HepG2 (cell line): Measurements from ENCODE around the gene ACOX3. TPM values are rescaled to one million over a fixed set of nuclear protein-coding genes. Genes with fewer than 3 reads are reported as not detected.

ENCODE experiments used
- ATAC-seq: fragments of 200-7000 bp; cut with Tn5 transposase; 3 replicates; pipeline ENCODE4 v1.9.1; 2020; ENCODE audit warnings: mild to moderate bottlenecking, moderate library complexity
- BruUV-seq: library from RNA; stranded (reverse); fragments of 400-500 nt; replicated peaks from 2 replicates; lab custom pipeline; 2021; lab: Mats Ljungman, UMichigan
- CTCF ChIA-PET: fragments of 300-600 bp; formaldehyde crosslinking; extraction: SDS; loops from one replicate; lab custom pipeline; 2021; ENCODE audit warnings: low total read pairs, inconsistent platforms, low intra/inter-chr PET ratio; lab: Yijun Ruan, JAX
- POLR2A ChIA-PET: fragments of 350-600 bp; sonication (Branson Sonifier 250); formaldehyde crosslinking; loops from one replicate; lab custom pipeline; 2020; ENCODE audit warnings: antibody characterized with exemption, inconsistent platforms; lab: Yijun Ruan, JAX
- DNase-seq: peaks from one replicate; pipeline ENCODE4 v3.0.0-alpha.2; 2015; ENCODE audit warnings: low spot score
- FAIRE-seq: peaks from 3 replicates; lab custom pipeline; 2011; peaks lifted over from hg19 to GRCh38; lab: Jason Lieb, UNC
- H2AFZ ChIP-seq: one replicate; pipeline ENCODE4 v1.6.1; 2011; ENCODE audit warnings: low read length, inconsistent platforms
- H3K27ac ChIP-seq: fragments of 300-600 bp; 3 replicates; pipeline ENCODE4 v1.8.0; 2011; ENCODE audit warnings: mixed run types, mild to moderate bottlenecking, mixed read lengths, low read length, inconsistent platforms; ENCODE audit not compliant: insufficient read depth; ENCODE audit errors: extremely low read length
- H3K27me3 ChIP-seq, 2 experiments: fragments of 200-600 bp in 1 of 2; 2 replicates in 1 of 2; 3 replicates in 1 of 2; pipeline versions ENCODE4 v1.6.0 to v1.8.0; 2011; ENCODE audit warnings: low read length in 2 of 2, mild to moderate bottlenecking in 2 of 2, moderate library complexity in 2 of 2, inconsistent platforms in 1 of 2; ENCODE audit not compliant: insufficient read depth in 2 of 2, control insufficient read depth in 1 of 2
- H3K36me3 ChIP-seq, 2 experiments: fragments of 200-600 bp in 1 of 2; replicated peaks in 1 of 2; 2 replicates in 1 of 2; 3 replicates in 1 of 2; pipeline versions ENCODE4 v1.5.1 to v1.8.0; 2011; ENCODE audit warnings: low read length in 2 of 2, inconsistent platforms in 1 of 2; ENCODE audit not compliant: insufficient read depth in 2 of 2, control insufficient read depth in 1 of 2
- H3K4me1 ChIP-seq: 2 replicates; pipeline ENCODE4 v1.5.1; 2012; ENCODE audit warnings: low read length, inconsistent platforms; ENCODE audit not compliant: insufficient read depth
- H3K4me2 ChIP-seq: 2 replicates; pipeline ENCODE4 v1.6.0; 2011; ENCODE audit warnings: low read depth, low read length, inconsistent platforms
- H3K4me3 ChIP-seq, 3 experiments: fragments of 200-600 bp in 1 of 3; sonication (generic), shearing (Covaris generic) in 1 of 3; replicated peaks in 1 of 3; 2 replicates each; pipeline ENCODE4 v1.5.1; 2011 to 2016; ENCODE audit warnings: low read length in 3 of 3, inconsistent platforms in 2 of 3, low read depth in 2 of 3, mild to moderate bottlenecking in 2 of 3, control low read depth in 1 of 3, mixed read lengths in 1 of 3; ENCODE audit not compliant: insufficient read depth in 1 of 3
- H3K79me2 ChIP-seq: one replicate; pipeline ENCODE4 v1.6.1; 2011; ENCODE audit warnings: low read length, inconsistent platforms; ENCODE audit not compliant: insufficient read depth
- H3K9ac ChIP-seq: 2 replicates; pipeline ENCODE4 v1.6.0; 2011; ENCODE audit warnings: mild to moderate bottlenecking, low read depth, low read length, inconsistent platforms; ENCODE audit not compliant: insufficient read depth
- H3K9me3 ChIP-seq: 2 replicates; pipeline ENCODE4 v1.5.1; 2012; ENCODE audit warnings: mild to moderate bottlenecking, low read length
- H4K20me1 ChIP-seq: 2 replicates; pipeline ENCODE4 v1.6.0; 2011; ENCODE audit warnings: inconsistent platforms, mild to moderate bottlenecking, low read length, moderate library complexity; ENCODE audit not compliant: insufficient read depth
- CBFB ChIP-seq: sonication (generic); formaldehyde crosslinking; IDR thresholded peaks from 2 replicates; pipeline ENCODE4 v1.4.0; 2020; ENCODE audit warnings: missing genetic modification reagents
- EP300 ChIP-seq, 3 experiments: sonication (generic) in 1 of 3; formaldehyde crosslinking in 1 of 3; IDR thresholded peaks; 2 replicates each; pipeline versions ENCODE4 v1.5.1 to v1.6.1; 2011 to 2020; ENCODE audit warnings: low read depth in 2 of 3, low read length in 2 of 3, borderline replicate concordance in 1 of 3, improper control_type of control experiment in 1 of 3, mild to moderate bottlenecking in 1 of 3, missing genetic modification reagents in 1 of 3, moderate library complexity in 1 of 3
- IRX3 ChIP-seq: sonication (generic); formaldehyde crosslinking; IDR thresholded peaks from 2 replicates; pipeline ENCODE4 v1.8.1; 2023; ENCODE audit warnings: mild to moderate bottlenecking, low read depth, missing genetic modification reagents, borderline replicate concordance
- KLF6 ChIP-seq: IDR thresholded peaks from 2 replicates; pipeline ENCODE4 v1.8.0; 2016; ENCODE audit warnings: missing biosample characterization, missing genetic modification reagents
- MAFF ChIP-seq: IDR thresholded peaks from 2 replicates; pipeline ENCODE4 v1.6.1; 2011; ENCODE audit warnings: low read depth, low read length, improper control_type of control experiment
- MEIS2 ChIP-seq: sonication (generic); formaldehyde crosslinking; IDR thresholded peaks from 2 replicates; pipeline ENCODE4 v1.9.0; 2021; ENCODE audit warnings: mild to moderate bottlenecking, missing genetic modification reagents
- NFYC ChIP-seq: IDR thresholded peaks from 2 replicates; pipeline ENCODE4 v1.6.1; 2016; ENCODE audit warnings: missing genetic modification reagents, missing compliant biosample characterization
- PAF1 ChIP-seq: IDR thresholded peaks from 2 replicates; pipeline ENCODE4 v1.6.1; 2016; ENCODE audit warnings: missing genetic modification reagents, missing compliant biosample characterization
- REPIN1 ChIP-seq: sonication (generic); formaldehyde crosslinking; IDR thresholded peaks from 2 replicates; pipeline ENCODE4 v1.8.0; 2022; ENCODE audit warnings: missing genetic modification reagents, low read depth, mild to moderate bottlenecking, borderline replicate concordance
- RXRA ChIP-seq: sonication (generic); formaldehyde crosslinking; IDR thresholded peaks from 2 replicates; pipeline ENCODE4 v1.5.1; 2020; ENCODE audit warnings: missing genetic modification reagents
- SSRP1 ChIP-seq: IDR thresholded peaks from 2 replicates; pipeline ENCODE4 v1.6.1; 2016; ENCODE audit warnings: control low read depth
- ZBTB4 ChIP-seq: sonication (generic); formaldehyde crosslinking; IDR thresholded peaks from 2 replicates; pipeline ENCODE4 v1.4.0; 2020; ENCODE audit warnings: missing genetic modification reagents, mild to moderate bottlenecking, borderline replicate concordance
- ZFP90 ChIP-seq: sonication (generic); formaldehyde crosslinking; IDR thresholded peaks from 2 replicates; pipeline ENCODE4 v1.8.0; 2022; ENCODE audit warnings: missing genetic modification reagents, mild to moderate bottlenecking, inconsistent platforms, borderline replicate concordance
- ZNF317 ChIP-seq: sonication (generic); formaldehyde crosslinking; IDR thresholded peaks from 2 replicates; pipeline ENCODE4 v1.5.0; 2020; ENCODE audit warnings: mild to moderate bottlenecking, missing genetic modification reagents
- ZNF563 ChIP-seq: sonication (generic); formaldehyde crosslinking; IDR thresholded peaks from 2 replicates; pipeline ENCODE4 v1.8.0; 2022; ENCODE audit warnings: mild to moderate bottlenecking, moderate library complexity, missing genetic modification reagents
- ZNF781 ChIP-seq: sonication (generic); formaldehyde crosslinking; IDR thresholded peaks from 2 replicates; pipeline ENCODE4 v1.5.1; 2020; ENCODE audit warnings: borderline replicate concordance, mild to moderate bottlenecking, missing genetic modification reagents; ENCODE audit errors: not compliant biosample characterization
- ZNF891 ChIP-seq: sonication (generic); formaldehyde crosslinking; IDR thresholded peaks from 2 replicates; pipeline ENCODE4 v1.5.0; 2020; ENCODE audit warnings: mild to moderate bottlenecking, missing genetic modification reagents
- ZSCAN20 ChIP-seq: sonication (generic); formaldehyde crosslinking; IDR thresholded peaks from 2 replicates; pipeline ENCODE4 v1.4.0; 2020; ENCODE audit warnings: missing genetic modification reagents, mild to moderate bottlenecking, borderline replicate concordance
- ZZZ3 ChIP-seq: sonication (generic); formaldehyde crosslinking; IDR thresholded peaks from 2 replicates; pipeline ENCODE4 v1.4.0; 2020; ENCODE audit warnings: missing genetic modification reagents, mild to moderate bottlenecking, borderline replicate concordance
- WGBS: methylation state at CpG from one replicate; pipeline ENCODE4 v1.1.6; 2017; ENCODE audit warnings: low lambda C conversion rate; 5-methylcytosine and 5-hydroxymethylcytosine counted together
- in situ Hi-C: cut with HindIII; loops from 2 replicates; pipeline ENCODE4 v1.10.0; 2017; ENCODE audit warnings: low pct_unique_long_range_greater_than_20kb; ENCODE audit not compliant: extremely low pct_ligation_motif_present
- intact Hi-C: fragments of 100-400 bp; cut with micrococcal nuclease; formaldehyde crosslinking; loops from one replicate; pipeline ENCODE4 v1.10.0; 2022; ENCODE audit not compliant: unreplicated experiment
- polyA plus RNA-seq, 8 experiments: library from polyadenylated mRNA; depleted of rRNA in 3 of 8; stranded (reverse) in 7 of 8; unstranded in 1 of 8; fragments of >200 nt; fragmentation: Illumina TruSeq in 4 of 8; extraction: Trizol in 4 of 8; gene quantifications; 2 replicates each; pipeline versions ENCODE4 v1.2.1 to v1.2.3, GENCODE V29; 2011 to 2016; ENCODE audit warnings: low read depth in 4 of 8, missing spikeins in 1 of 8, mixed read lengths in 1 of 8; ENCODE audit not compliant: insufficient read depth in 1 of 8
- total RNA-seq, 5 experiments: library from RNA; depleted of rRNA; stranded (reverse); fragments of >200 nt; fragmentation: Illumina TruSeq; extraction: Trizol; gene quantifications; 2 replicates each; pipeline ENCODE4 v1.2.3, GENCODE V29; 2016; ENCODE audit warnings: low read depth in 1 of 5
- TF ChIP-seq, protein P1 (sequence below), 2 experiments: sonication (generic) in 1 of 2; formaldehyde crosslinking in 1 of 2; IDR thresholded peaks; 2 replicates each; pipeline versions ENCODE4 v1.4.0 to v1.6.1; 2018 to 2020; ENCODE audit warnings: missing genetic modification reagents in 2 of 2, borderline replicate concordance in 1 of 2, low read depth in 1 of 2, mild to moderate bottlenecking in 1 of 2, missing biosample characterization in 1 of 2

ACOX3 gene
- total and polyA plus RNA-seq, 2 of the 13 experiments (the other 11 are each of a cell fraction or from before 2014, with no cell fraction given) = 4.2 to 17.8 TPM

DNA sequence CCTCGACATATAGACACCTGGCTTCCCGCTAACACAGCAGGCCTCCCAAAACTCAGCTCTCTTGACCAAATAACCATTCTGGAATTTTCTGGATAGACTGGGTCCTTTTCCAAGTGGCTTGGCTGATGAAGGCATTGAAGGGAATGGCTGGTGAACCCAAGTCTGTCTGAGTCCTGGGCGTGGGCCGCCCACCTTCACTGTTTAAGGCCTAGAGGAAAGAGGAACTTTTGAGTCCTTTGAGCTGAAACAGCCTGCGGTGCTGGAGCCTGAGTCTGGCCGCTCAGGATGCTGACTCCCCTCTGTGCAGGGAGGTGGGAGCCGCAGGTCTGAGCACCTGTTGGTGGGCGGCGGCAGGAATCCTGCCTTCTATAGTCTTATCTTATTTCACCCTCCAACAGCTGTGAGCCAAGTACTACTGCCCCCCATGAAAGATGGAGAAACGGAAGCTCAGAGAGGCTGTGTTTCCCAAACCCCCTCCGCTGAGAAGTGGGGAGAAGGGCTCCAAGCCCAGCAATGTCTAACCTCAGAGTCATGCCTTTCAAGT lies 23.4 kb downstream of the ACOX3 start (continued):
- no peak for TF ChIP-seq ZNF781
- TF ChIP-seq ZNF563 = no peak
- no peak for TF ChIP-seq IRX3 (CRISPR knock-in tag)
- TF ChIP-seq ZFP90 (CRISPR knock-in tag) = no peak
- no peak for TF ChIP-seq MEIS2 (CRISPR knock-in tag)
- no peak for TF ChIP-seq REPIN1 (CRISPR knock-in tag)
- no peak for TF ChIP-seq ZSCAN20 (CRISPR knock-in tag)
- no peak for TF ChIP-seq RXRA (CRISPR knock-in tag)
- TF ChIP-seq KLF6 = no peak

- DNase-seq (no peak), FAIRE-seq (no peak), ATAC-seq (no peak)
- Histone ChIP-seq H3K4me2 (no peak overlapping the region), H3K4me3 (no peak overlapping the region), H3K79me2 (no peaks in the 10 kb centered on the region), H3K36me3 (peaks cover 12 to 19% of the 10 kb centered on the region in 2 experiments; a peak in 4 of 5 replicates), H3K27ac (no peak overlapping the region), H4K20me1 (no peaks in the 10 kb centered on the region; the same call in 1 of the 2 replicates), H3K9me3 (no peaks in the 10 kb centered on the region), H3K9ac (no peak overlapping the region), H3K4me1 (0 out of 2 replicates have a peak, but pooled peaks cover 1% of the 10 kb centered on the region), H2AFZ (no peak overlapping the region), H3K27me3 (no peaks in the 10 kb centered on the region)
- ChIA-PET CTCF (no interaction called here), POLR2A (no interaction called here)
- BruUV-seq = no TSS peak
- WGBS = 93% methylated on average over 2 of the region's 2 CpGs
- intact Hi-C loops = no loop called here
- in situ Hi-C loops = no loop called here
- TF ChIP-seq SSRP1 (CRISPR knock-in tag) (no peak), EP300 (IDR thresholded peaks at IDR 0.05; ENCODE audit: low read depth in 2 of 2, low read length in 2 of 2) (no peak), EP300 (CRISPR knock-in tag; IDR thresholded peaks at IDR 0.05; ENCODE audit: borderline replicate concordance) (no peak), ZZZ3 (no peak), MAFF (no peak), ZNF891 (CRISPR knock-in tag) (no peak), ZNF317 (no peak), NFYC (CRISPR knock-in tag) (no peak), PAF1 (CRISPR knock-in tag) (no peak), ZBTB4 (no peak), CBFB (no peak)
- TF ChIP-seq, protein P1, sequence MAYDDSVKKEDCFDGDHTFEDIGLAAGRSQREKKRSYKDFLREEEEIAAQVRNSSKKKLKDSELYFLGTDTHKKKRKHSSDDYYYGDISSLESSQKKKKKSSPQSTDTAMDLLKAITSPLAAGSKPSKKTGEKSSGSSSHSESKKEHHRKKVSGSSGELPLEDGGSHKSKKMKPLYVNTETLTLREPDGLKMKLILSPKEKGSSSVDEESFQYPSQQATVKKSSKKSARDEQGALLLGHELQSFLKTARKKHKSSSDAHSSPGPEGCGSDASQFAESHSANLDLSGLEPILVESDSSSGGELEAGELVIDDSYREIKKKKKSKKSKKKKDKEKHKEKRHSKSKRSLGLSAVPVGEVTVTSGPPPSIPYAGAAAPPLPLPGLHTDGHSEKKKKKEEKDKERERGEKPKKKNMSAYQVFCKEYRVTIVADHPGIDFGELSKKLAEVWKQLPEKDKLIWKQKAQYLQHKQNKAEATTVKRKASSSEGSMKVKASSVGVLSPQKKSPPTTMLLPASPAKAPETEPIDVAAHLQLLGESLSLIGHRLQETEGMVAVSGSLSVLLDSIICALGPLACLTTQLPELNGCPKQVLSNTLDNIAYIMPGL (CRISPR knock-in tag; IDR thresholded peaks at IDR 0.05; ENCODE audit: borderline replicate concordance in 1 of 2, low read depth in 1 of 2) = no peak
Observed at GRCh38 chr4:8414377-8414776, 26.1 kb downstream of the ACOX3 start.
